AG20443 (cell line): ENCODE measurements around the gene STK25.

Source experiments
- DNase-seq: peaks from one replicate; pipeline ENCODE4 v3.0.0; 2012; ENCODE audit warnings: low spot score, mixed read lengths

The STK25 gene

DNA sequence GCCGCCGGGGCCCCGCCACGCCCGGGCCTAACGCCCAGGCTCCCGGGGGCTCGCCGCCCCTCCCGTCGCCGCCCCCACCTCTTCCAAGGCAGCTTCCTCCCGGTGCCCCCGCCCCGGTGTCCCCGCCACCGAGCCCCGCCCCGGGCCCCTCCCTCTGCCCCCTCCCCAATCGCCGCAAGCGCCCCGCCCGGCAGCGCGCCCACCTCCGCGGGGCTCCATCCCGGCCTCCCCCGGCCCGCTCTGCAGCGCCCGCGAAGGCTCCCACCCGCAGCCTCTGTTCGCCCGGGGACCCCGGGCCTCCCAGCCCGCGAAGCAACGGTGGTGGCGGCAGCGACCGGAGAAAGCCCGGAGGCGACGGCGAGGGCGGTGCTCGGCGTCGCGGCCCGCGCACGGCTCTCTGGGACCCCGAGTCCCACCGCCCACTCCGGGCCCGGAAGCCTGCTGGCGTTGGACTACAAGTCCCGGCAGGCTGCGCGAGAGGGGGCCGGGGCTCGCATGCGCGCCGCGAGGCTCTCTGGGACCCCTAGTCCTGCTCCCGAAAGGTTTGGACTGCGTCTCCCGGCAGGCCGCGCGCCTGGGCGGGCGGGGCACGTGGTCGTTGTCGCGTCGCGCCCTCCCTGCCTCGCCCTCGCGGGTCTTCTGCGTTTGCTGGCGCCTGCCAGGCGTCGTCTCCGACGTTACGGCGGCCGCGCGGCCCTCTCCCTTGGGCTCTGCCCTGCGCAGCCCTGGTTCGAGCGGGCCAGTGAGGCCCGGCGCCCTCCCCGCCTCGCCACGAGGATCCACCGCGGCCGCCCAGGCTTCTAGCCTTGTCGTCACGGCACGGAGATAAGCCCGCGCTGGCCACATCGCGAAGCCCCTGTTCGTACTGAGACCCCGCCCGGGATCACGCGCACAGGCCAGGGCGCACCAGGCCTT, at the start of gene STK25:
Gene STK25, minus strand, starts transcription at position 345 of the 915 bp plus-strand sequence. CDS start 549 bp downstream, outside the sequence.
- DNase-seq: peak; percentile 100

DNA sequence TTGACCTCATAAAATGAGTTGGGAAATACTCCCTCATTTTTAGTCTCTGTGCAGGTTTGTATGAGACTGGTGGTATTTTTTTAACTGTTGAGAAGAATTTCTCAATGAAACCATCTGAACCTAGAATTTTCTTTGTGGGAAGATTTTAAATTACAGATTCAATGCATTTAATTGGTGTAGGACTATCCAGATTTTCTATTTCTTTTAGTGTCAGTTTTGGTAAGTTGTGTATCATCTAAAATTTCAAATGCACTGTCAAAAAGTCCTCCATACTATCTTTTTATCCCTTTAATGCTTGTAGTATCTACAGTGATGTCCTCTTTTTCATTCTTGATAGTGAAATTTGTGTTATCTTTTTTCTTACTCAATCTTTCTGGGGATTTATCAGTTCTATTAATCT, 48.4 kb upstream of the STK25 start:
- no peak for DNase-seq

GRCh38 chr2:241555711-241556110, 47.3 kb upstream of the STK25 start:
- DNase-seq: no peak

DNA sequence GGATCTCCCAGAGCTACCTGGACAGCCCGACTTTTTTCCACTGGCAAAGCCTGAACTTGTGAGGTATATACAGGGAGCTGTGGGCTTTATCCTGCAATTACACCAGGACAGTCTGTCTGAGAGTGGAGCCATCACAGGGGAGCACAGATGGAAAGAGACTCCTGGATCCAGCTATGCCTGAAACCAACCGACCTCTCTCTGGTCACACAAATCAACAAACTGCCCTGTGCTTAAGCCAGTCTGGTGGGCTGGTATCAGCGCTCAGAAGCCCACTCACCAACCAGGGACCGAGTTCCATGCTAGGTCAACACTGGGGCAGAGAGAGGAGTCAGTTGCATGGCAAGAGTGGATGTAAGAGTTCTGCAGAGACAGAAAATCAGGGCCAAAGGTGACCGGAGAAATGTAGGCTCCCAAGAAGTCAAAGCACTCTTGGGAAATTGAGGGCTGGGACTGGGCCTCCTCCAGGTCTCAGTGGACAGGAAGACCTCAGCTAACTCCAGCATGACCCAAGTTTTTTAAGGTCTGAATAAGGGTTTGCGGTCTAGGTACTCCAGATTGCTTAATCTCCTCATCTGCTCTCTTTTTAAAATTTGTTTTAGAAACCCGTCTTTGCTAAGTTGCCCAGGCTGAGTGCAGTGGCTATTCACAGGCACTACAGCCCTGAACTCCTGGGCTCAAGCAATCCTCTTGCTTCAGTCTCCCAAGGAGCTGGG, 46.4 kb upstream of the STK25 start:
- no peak for DNase-seq

DNA sequence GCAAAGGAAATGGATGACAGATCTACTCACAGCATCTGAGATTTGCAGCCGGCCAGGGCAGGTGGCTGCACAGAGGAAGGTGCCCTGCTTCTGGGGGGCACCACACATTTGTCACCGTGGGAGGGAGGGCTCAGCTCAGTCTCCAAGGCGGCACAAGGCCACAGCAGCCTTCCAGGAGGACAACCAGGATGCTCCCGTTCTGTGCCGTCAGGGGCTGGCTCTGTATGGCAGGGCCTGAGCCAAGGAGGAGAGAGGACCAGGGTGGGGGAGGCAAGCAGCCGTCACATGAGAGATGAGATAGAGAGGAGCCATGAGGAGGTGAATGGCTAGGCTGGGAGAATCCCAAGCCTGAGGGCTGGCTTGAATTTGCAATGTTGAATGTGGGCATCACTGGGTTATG, 45.6 kb upstream of the STK25 start:
- DNase-seq: no peak

- DNase-seq: no peak
Measured at GRCh38 chr2:241553512-241553830, 45.1 kb upstream of the STK25 start.

DNA sequence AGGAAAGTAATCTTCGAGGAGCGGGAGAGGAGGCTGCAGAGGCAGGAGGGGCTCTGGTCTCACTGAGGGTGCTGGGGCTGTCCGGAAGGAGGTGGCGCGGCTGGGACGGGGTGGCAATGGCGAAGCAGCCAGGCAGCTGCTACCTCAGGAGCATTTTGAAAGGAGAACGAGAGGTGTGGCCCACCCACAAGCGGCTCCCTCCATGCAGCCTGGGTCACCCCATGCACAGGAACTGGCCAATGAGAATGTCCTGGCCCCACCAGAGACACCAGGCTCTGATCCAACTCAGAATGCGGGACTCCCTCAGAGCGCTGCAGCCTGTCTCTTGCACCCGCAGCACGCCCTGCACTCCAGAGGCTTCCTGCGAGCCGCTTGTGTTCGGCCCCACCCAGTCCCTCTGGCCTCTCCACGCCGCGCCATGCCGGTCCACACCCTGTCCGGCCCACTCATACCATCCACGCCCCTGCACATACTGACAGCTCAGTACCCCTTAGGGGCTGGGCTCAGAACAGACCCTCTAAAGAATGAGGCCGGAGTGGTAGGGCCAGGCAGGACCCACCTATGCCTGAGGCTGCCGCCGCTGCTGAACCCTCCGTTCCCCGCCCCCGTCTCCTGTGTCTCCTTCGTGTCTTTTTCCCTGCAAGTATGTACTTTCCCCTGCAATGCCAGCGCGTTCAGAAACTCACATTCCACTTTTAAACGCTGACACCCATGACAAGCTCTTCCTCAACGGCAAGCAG, 43.8 kb upstream of the STK25 start:
- no peak for DNase-seq

DNA sequence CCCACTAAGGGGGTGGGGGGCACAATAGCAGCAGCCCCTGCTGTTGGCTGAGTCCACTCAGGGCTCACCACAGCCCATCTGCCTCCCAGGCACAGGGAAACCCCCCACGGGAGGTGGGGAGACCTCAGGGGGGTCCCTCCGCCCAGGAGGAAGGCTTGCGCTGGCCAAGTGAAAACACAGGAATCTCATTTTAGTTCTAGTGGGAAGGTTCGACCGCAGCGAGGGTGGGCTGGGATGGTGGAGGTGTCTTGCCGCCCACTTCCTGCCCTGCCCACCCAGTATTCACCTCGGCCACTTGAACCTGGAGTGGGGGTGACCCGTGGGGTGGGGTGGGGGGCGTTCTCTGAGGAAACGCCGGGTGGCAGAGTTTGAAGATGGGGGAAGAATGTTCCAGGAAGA, 43.2 kb upstream of the STK25 start:
- no peak for DNase-seq

- DNase-seq: no peak
Measured at GRCh38 chr2:241550616-241551580, 42.5 kb upstream of the STK25 start.

DNA sequence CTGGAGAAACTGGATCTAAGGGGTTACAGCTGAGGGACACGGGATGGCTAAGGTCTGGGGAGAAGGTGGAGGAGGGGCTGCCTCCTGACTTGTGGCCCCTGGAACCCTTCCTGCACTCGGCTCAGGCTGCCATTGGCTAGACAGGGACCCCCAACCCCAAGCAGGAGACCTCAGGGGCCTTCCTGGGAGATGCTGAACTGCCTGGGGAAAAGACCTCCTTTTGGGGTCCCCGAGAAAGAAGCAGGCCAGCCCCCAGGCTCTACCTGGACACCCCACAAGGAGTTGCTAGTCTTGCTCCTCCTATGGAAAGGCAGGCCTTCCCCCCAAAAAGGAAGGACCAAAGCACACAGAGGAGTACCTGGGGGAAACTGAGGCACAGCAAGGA, 40.1 kb upstream of the STK25 start:
- no peak for DNase-seq

- peak; percentile 11 for DNase-seq
Measured at GRCh38 chr2:241547781-241548450, 39.5 kb upstream of the STK25 start.

GRCh38 chr2:241546771-241547498, 38.6 kb upstream of the STK25 start:
- DNase-seq: peak; percentile 83

DNA sequence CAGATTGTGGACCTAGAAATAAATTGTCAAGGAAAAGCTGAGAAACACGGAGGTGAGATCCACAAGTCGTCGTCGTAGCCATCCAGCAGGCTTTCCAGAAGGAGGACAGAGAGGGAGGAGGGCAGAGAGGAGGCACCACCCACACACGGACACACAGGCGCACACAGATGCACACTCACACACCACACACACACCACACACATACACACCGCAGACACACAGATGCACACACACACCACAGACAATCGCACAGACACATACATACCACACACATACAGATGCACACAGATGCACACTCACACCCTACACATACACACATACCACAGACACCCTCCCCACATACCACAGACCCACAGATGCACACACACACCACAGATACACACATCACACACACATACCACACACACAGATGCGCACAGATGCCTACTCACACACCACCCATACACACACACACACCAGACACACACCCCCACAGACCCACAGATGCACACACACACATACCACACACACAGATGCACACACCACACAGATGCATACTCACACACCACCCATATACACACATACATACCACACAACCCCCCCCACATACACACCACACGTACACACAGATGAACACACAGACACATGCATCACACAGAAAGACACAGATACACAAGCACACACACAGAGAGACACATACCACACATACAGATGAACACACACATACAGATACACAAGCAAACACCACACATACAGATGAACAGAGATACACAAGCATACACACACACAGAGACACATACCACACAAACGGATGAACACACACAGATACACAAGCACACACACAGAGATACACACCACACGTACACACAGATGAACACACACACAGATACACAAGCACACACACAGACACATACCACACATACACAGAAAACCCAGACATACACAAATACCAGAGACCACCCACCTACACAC, 37.4 kb upstream of the STK25 start:
- no peak for DNase-seq

GRCh38 chr2:241545106-241545505, 36.7 kb upstream of the STK25 start:
- DNase-seq: peak; percentile 80

- DNase-seq: peak; percentile 5
Measured at GRCh38 chr2:241542278-241542605, 33.9 kb upstream of the STK25 start.

GRCh38 chr2:241541564-241542277, 33.3 kb upstream of the STK25 start:
- peak; percentile 30 for DNase-seq

GRCh38 chr2:241540771-241541561, 32.6 kb upstream of the STK25 start:
- DNase-seq: peak; percentile 94

DNA sequence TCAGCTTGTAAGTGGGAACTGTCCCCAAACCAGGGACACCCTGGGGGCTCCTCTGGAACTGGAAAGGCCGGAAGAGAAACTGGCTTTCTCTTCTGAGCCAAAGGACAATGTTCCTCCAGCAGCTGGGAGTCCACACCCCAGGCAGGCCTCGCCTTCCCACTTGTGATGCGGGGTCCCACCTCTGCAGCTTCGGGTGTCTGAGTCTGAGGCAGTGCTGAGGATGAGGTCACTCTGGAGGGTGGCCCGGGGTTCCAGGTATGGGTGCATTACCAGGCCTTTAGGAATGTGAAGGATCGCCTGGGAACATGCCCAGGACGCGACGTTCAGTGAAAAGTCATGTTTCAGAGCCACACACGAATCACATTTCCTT, 32.0 kb upstream of the STK25 start:
- DNase-seq: peak; percentile 24
